H1 (cell line): ENCODE measurements around the gene ROBO2.

Source experiments
- ASH2L ChIP-seq: fragments of 200-600, 300-600 bp; sonication (generic); IDR thresholded peaks from one replicate; pipeline ENCODE4 v1.7.1; 2017; ENCODE audit warnings: low read length
- EZH2 ChIP-seq: fragments of 200-600 bp; sonication (generic); IDR thresholded peaks from 2 replicates; pipeline ENCODE4 v1.7.1; 2012; ENCODE audit warnings: low read depth, mild to moderate bottlenecking, moderate library complexity, low read length, inconsistent platforms; ENCODE audit not compliant: severe bottlenecking
- JUND ChIP-seq: IDR thresholded peaks from 2 replicates; pipeline ENCODE4 v1.6.1; 2011; ENCODE audit warnings: mild to moderate bottlenecking, improper control_type of control experiment, low read length
- MAFK ChIP-seq: IDR thresholded peaks from 2 replicates; pipeline ENCODE4 v1.6.1; 2012; ENCODE audit warnings: low read depth, mild to moderate bottlenecking, improper control_type of control experiment, low read length
- NANOG ChIP-seq: IDR thresholded peaks from 2 replicates; pipeline ENCODE4 v1.6.1; 2011; ENCODE audit warnings: low read length, low read depth, mild to moderate bottlenecking, inconsistent platforms; ENCODE audit not compliant: insufficient read depth, poor library complexity, severe bottlenecking
- POLR2A ChIP-seq, 2 experiments: IDR thresholded peaks; 1 replicate in 1 of 2; 2 replicates in 1 of 2; pipeline ENCODE4 v1.6.1; 2011; ENCODE audit warnings: low read depth in 2 of 2, low read length in 2 of 2, mild to moderate bottlenecking in 2 of 2; ENCODE audit errors: control extremely low read depth in 1 of 2
- RAD21 ChIP-seq, 2 experiments: IDR thresholded peaks in 1 of 2; conservative IDR thresholded peaks in 1 of 2; 2 replicates each; pipeline ENCODE4 v1.6.1; 2011; ENCODE audit warnings: low read depth in 2 of 2, low read length in 2 of 2, improper control_type of control experiment in 1 of 2, inconsistent platforms in 1 of 2, mild to moderate bottlenecking in 1 of 2, moderate library complexity in 1 of 2
- SIRT6 ChIP-seq: IDR thresholded peaks from one replicate; pipeline ENCODE4 v1.7.1; 2012; ENCODE audit warnings: low read length, inconsistent platforms
- SRF ChIP-seq: IDR thresholded peaks from 2 replicates; pipeline ENCODE4 v1.6.1; 2011; ENCODE audit warnings: mild to moderate bottlenecking, low read depth, low read length, moderate library complexity
- YY1 ChIP-seq: IDR thresholded peaks from 2 replicates; pipeline ENCODE4 v1.6.1; 2011; ENCODE audit warnings: low read depth, mild to moderate bottlenecking, low read length
- TF ChIP-seq, protein P1 (sequence below): IDR thresholded peaks from 2 replicates; pipeline ENCODE4 v1.6.1; 2011; ENCODE audit warnings: low read length, improper control_type of control experiment

DNA sequence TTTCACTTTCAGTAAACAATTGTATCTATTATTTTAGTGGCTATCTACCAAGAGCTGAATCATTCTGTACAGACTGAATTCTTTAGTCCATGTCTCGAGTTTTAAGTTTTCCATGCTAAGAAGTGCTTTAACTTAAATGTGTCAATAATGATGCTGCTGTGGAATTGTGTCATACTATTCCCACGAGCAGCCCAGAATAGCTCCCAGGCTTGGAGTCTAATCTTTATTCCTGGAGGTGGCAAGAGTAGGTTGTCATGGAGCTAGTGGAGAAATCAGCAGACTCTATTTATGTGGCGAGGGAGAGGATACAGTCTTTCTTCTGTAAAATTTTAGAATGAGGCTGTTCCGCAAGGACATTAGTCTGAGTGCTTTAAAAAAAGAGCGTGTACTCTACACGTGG is 207.2 kb downstream of the ROBO2 start:
- TF ChIP-seq SRF: no peak
- no peak for TF ChIP-seq NANOG
- TF ChIP-seq RAD21 (IDR thresholded peaks at IDR 0.05 in 1 of 2, conservative IDR thresholded peaks at IDR 0.05 in 1 of 2; ENCODE audit: low read depth in 2 of 2, low read length in 2 of 2): no peak
- TF ChIP-seq YY1: no peak
- TF ChIP-seq ASH2L: no peak
- TF ChIP-seq MAFK: no peak
- no peak for TF ChIP-seq POLR2A (IDR thresholded peaks at IDR 0.05; ENCODE audit: control extremely low read depth in 1 of 2, low read depth in 2 of 2, low read length in 2 of 2)
- TF ChIP-seq JUND: no peak
- TF ChIP-seq, protein P1, sequence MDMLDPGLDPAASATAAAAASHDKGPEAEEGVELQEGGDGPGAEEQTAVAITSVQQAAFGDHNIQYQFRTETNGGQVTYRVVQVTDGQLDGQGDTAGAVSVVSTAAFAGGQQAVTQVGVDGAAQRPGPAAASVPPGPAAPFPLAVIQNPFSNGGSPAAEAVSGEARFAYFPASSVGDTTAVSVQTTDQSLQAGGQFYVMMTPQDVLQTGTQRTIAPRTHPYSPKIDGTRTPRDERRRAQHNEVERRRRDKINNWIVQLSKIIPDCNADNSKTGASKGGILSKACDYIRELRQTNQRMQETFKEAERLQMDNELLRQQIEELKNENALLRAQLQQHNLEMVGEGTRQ: no peak
- TF ChIP-seq EZH2: no peak
- TF ChIP-seq SIRT6: no peak
